Peyer's patch (tissue), 4 donors: Measurements from ENCODE around the gene EVL.

ENCODE experiments used
- POLR2A ChIP-seq, 2 donors: fragments of 450-650 bp; IDR thresholded peaks; one replicate each; pipeline ENCODE4 v1.5.1; 2017; ENCODE audit warnings: antibody characterized with exemption in 2 of 2, mild to moderate bottlenecking in 2 of 2, moderate library complexity in 2 of 2
- TF ChIP-seq, protein P1 (sequence below), 6 experiments: fragments of 450-650 bp in 4 of 6; fragments of 200-600 bp in 2 of 6; sonication (generic) in 1 of 6; IDR thresholded peaks; one replicate each; pipeline ENCODE4 v1.5.1; 2017 to 2019; ENCODE audit warnings: antibody characterized with exemption in 6 of 6, mild to moderate bottlenecking in 3 of 6, moderate library complexity in 1 of 6

DNA sequence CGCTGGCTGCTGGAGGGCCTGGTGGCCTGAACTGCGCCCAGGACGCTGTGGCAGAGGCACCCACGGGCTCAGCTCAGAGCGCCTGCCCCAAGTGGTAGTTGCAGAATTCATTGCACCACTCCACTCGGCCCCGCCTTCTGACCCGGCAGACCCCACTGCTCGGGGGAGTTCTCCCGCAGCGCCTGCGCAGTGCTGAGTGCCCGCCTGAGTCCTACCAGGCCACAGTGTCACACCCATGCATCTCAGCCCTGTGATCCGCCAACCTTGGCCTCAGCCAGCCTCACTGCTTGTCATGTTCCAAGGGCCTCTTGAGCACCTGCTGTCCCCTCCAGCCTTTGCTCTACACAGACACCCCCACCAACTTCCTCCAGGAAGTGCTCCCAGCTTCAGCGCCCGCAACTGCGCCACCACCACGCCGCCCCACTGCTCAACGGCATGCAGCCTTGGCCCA, 82.0 kb downstream of the EVL start:
- no peak for TF ChIP-seq POLR2A (IDR thresholded peaks at IDR 0.05)
- TF ChIP-seq, protein P1, sequence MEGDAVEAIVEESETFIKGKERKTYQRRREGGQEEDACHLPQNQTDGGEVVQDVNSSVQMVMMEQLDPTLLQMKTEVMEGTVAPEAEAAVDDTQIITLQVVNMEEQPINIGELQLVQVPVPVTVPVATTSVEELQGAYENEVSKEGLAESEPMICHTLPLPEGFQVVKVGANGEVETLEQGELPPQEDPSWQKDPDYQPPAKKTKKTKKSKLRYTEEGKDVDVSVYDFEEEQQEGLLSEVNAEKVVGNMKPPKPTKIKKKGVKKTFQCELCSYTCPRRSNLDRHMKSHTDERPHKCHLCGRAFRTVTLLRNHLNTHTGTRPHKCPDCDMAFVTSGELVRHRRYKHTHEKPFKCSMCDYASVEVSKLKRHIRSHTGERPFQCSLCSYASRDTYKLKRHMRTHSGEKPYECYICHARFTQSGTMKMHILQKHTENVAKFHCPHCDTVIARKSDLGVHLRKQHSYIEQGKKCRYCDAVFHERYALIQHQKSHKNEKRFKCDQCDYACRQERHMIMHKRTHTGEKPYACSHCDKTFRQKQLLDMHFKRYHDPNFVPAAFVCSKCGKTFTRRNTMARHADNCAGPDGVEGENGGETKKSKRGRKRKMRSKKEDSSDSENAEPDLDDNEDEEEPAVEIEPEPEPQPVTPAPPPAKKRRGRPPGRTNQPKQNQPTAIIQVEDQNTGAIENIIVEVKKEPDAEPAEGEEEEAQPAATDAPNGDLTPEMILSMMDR (IDR thresholded peaks at IDR 0.05), result no peak
